HepG2 (cell line): ENCODE results near the gene ZMYND10. TPM values are rescaled to one million over a fixed set of nuclear protein-coding genes. Genes with fewer than 3 reads are reported as not detected.
A peak's percentile ranks its signal among the peaks of the same experiment; 100 is the strongest.

Experiments used
- BCL6 ChIP-seq: IDR thresholded peaks from 2 replicates; pipeline ENCODE4 v1.6.1; 2016; ENCODE audit warnings: missing genetic modification reagents, missing compliant biosample characterization
- DNMT1 ChIP-seq: sonication (generic); formaldehyde crosslinking; IDR thresholded peaks from 2 replicates; pipeline ENCODE4 v1.5.1; 2020; ENCODE audit warnings: mild to moderate bottlenecking, missing genetic modification reagents
- EEA1 ChIP-seq: sonication (generic); formaldehyde crosslinking; IDR thresholded peaks from 2 replicates; pipeline ENCODE4 v1.5.1; 2020; ENCODE audit warnings: mild to moderate bottlenecking, missing genetic modification reagents, borderline replicate concordance
- GMEB1 ChIP-seq: sonication (generic); formaldehyde crosslinking; IDR thresholded peaks from 2 replicates; pipeline ENCODE4 v1.5.1; 2020; ENCODE audit warnings: missing genetic modification reagents, mild to moderate bottlenecking, borderline replicate concordance
- HDAC1 ChIP-seq: sonication (generic); formaldehyde crosslinking; IDR thresholded peaks from 2 replicates; pipeline ENCODE4 v1.5.1; 2020; ENCODE audit warnings: mild to moderate bottlenecking, missing genetic modification reagents
- HHEX ChIP-seq: IDR thresholded peaks from 2 replicates; pipeline ENCODE4 v1.6.1; 2016; ENCODE audit warnings: control low read depth
- HMG20A ChIP-seq: IDR thresholded peaks from 2 replicates; pipeline ENCODE4 v1.6.1; 2016; ENCODE audit warnings: borderline replicate concordance
- IRX3 ChIP-seq: sonication (generic); formaldehyde crosslinking; IDR thresholded peaks from 2 replicates; pipeline ENCODE4 v1.8.1; 2023; ENCODE audit warnings: mild to moderate bottlenecking, low read depth, missing genetic modification reagents, borderline replicate concordance
- NCOA2 ChIP-seq: sonication (generic); formaldehyde crosslinking; IDR thresholded peaks from 2 replicates; pipeline ENCODE4 v1.8.0; 2022; ENCODE audit warnings: inconsistent platforms
- PHF5A ChIP-seq: IDR thresholded peaks from one replicate; pipeline ENCODE4 v1.6.1; 2018; ENCODE audit warnings: low read depth, missing genetic modification reagents; ENCODE audit not compliant: unreplicated experiment
- PITX1 ChIP-seq: sonication (generic); formaldehyde crosslinking; IDR thresholded peaks from 2 replicates; pipeline ENCODE4 v1.5.1; 2020; ENCODE audit warnings: mild to moderate bottlenecking, missing genetic modification reagents
- REXO4 ChIP-seq: sonication (generic); formaldehyde crosslinking; IDR thresholded peaks from 2 replicates; pipeline ENCODE4 v1.8.0; 2022; ENCODE audit warnings: missing genetic modification reagents, mild to moderate bottlenecking, borderline replicate concordance
- SAP130 ChIP-seq: IDR thresholded peaks from 2 replicates; pipeline ENCODE4 v1.6.1; 2016; ENCODE audit warnings: low read depth
- TCF7 ChIP-seq: sonication (generic); IDR thresholded peaks from 2 replicates; pipeline ENCODE4 v1.6.1; 2016; ENCODE audit warnings: antibody characterized with exemption, low read depth
- TSC22D2 ChIP-seq: sonication (generic); formaldehyde crosslinking; IDR thresholded peaks from 2 replicates; pipeline ENCODE4 v1.5.1; 2020; ENCODE audit warnings: missing genetic modification reagents, mild to moderate bottlenecking, borderline replicate concordance
- ZFP36L1 ChIP-seq: sonication (generic); formaldehyde crosslinking; IDR thresholded peaks from 2 replicates; pipeline ENCODE4 v1.8.0; 2022; ENCODE audit warnings: mild to moderate bottlenecking, missing genetic modification reagents, moderate library complexity
- ZNF407 ChIP-seq: sonication (generic); formaldehyde crosslinking; IDR thresholded peaks from one replicate; pipeline ENCODE4 v1.5.1; 2020; ENCODE audit warnings: mild to moderate bottlenecking, missing genetic modification reagents; ENCODE audit errors: not compliant biosample characterization
- ZNF510 ChIP-seq: sonication (generic); formaldehyde crosslinking; IDR thresholded peaks from 2 replicates; pipeline ENCODE4 v1.4.0; 2020; ENCODE audit warnings: low read depth, mild to moderate bottlenecking, missing genetic modification reagents
- ZNF776 ChIP-seq: sonication (generic); formaldehyde crosslinking; IDR thresholded peaks from 2 replicates; pipeline ENCODE4 v1.4.0; 2020; ENCODE audit warnings: mild to moderate bottlenecking, missing genetic modification reagents
- ZZZ3 ChIP-seq: sonication (generic); formaldehyde crosslinking; IDR thresholded peaks from 2 replicates; pipeline ENCODE4 v1.4.0; 2020; ENCODE audit warnings: missing genetic modification reagents, mild to moderate bottlenecking, borderline replicate concordance
- polyA plus RNA-seq, 8 experiments: library from polyadenylated mRNA; depleted of rRNA in 3 of 8; stranded (reverse) in 7 of 8; unstranded in 1 of 8; fragments of >200 nt; fragmentation: Illumina TruSeq in 4 of 8; extraction: Trizol in 4 of 8; gene quantifications; 2 replicates each; pipeline versions ENCODE4 v1.2.1 to v1.2.3, GENCODE V29; 2011 to 2016; ENCODE audit warnings: low read depth in 4 of 8, missing spikeins in 1 of 8, mixed read lengths in 1 of 8; ENCODE audit not compliant: insufficient read depth in 1 of 8
- total RNA-seq, 5 experiments: library from RNA; depleted of rRNA; stranded (reverse); fragments of >200 nt; fragmentation: Illumina TruSeq; extraction: Trizol; gene quantifications; 2 replicates each; pipeline ENCODE4 v1.2.3, GENCODE V29; 2016; ENCODE audit warnings: low read depth in 1 of 5

ZMYND10 gene
- total and polyA plus RNA-seq, 2 of the 13 experiments (the other 11 are each of a cell fraction or from before 2014, with no cell fraction given): 0.60 to 0.74 TPM

GRCh38 chr3:50358911-50359759 lies 13.6 kb upstream of the ZMYND10 start, which contains the start of gene TMEM115 (continued):
- TF ChIP-seq ZNF407 (CRISPR knock-in tag): peak; percentile 68
- TF ChIP-seq HMG20A (CRISPR knock-in tag): no peak
- no peak for TF ChIP-seq TCF7
- no peak for TF ChIP-seq HHEX
- TF ChIP-seq IRX3 (CRISPR knock-in tag): 0 out of 2 replicates have a peak, but pooled peaks have one; percentile 24
- peak; percentile 67 for TF ChIP-seq HDAC1 (CRISPR knock-in tag)
- TF ChIP-seq DNMT1 (CRISPR knock-in tag): peak; percentile 58; the same call in 1 of the 2 replicates
- no peak for TF ChIP-seq REXO4 (CRISPR knock-in tag)
- peak; percentile 25; the same call in 1 of the 2 replicates for TF ChIP-seq BCL6 (CRISPR knock-in tag)
- no peak for TF ChIP-seq ZNF776 (CRISPR knock-in tag)
- TF ChIP-seq PITX1 (CRISPR knock-in tag): peak; percentile 69
- TF ChIP-seq ZZZ3 (CRISPR knock-in tag): peak; percentile 93; the same call in 1 of the 2 replicates
- peak; percentile 85 for TF ChIP-seq ZNF510 (CRISPR knock-in tag)
- peak; percentile 75 for TF ChIP-seq EEA1 (CRISPR knock-in tag)
- TF ChIP-seq NCOA2 (CRISPR knock-in tag): no peak; the same call in 1 of the 2 replicates
- peak; percentile 96 for TF ChIP-seq GMEB1 (CRISPR knock-in tag)
- peak; percentile 72 for TF ChIP-seq PHF5A (CRISPR knock-in tag)
- TF ChIP-seq ZFP36L1 (CRISPR knock-in tag): peak; percentile 87; the same call in 1 of the 2 replicates
- peak; percentile 62; the same call in 1 of the 2 replicates for TF ChIP-seq TSC22D2
- peak; percentile 73 for TF ChIP-seq SAP130
